ENCODE measurements around the gene OR4D1. TPM values are rescaled to one million over a fixed set of nuclear protein-coding genes. Genes with fewer than 3 reads are reported as not detected.

The OR4D1 gene
- total and polyA plus RNA-seq, 2 of the 4 experiments (the other 2 are of a cell fraction) = not detected

GRCh38 chr17:58109197-58109596, 39.0 kb upstream of the OR4D1 start:
- H3K23ac ChIP-seq (ENCODE audit: low read depth, low read length) = no peak overlapping the region
- no peak overlapping the region for H2AK9ac ChIP-seq (replicated peaks; ENCODE audit: low read depth, low read length, poor library complexity)
- no peaks in the 10 kb centered on the region for H3K79me1 ChIP-seq (ENCODE audit: low read depth in 1 of 2, low read length in 2 of 2)
- H3K4me3 ChIP-seq (ENCODE audit: insufficient read depth, low read depth, low read length) = no peak overlapping the region
- H3K9me1 ChIP-seq (ENCODE audit: insufficient read depth, low read length) = no peaks in the 10 kb centered on the region
- H2AFZ ChIP-seq (replicated peaks; ENCODE audit: low read length, poor library complexity) = no peak overlapping the region
- no peak overlapping the region for H4K8ac ChIP-seq (ENCODE audit: low read depth in 2 of 2, low read length in 2 of 2)
- POLR2A ChIA-PET (ENCODE audit: unreplicated experiment) = no interaction called here
- intact Hi-C loops (cut with micrococcal nuclease) (no loop called here), in situ Hi-C loops (cut with MboI; ENCODE audit: low sequenced_read_pairs) (loop anchor here (25.0 kb wide), 2 partner anchors 872 to 997 kb away; no protein-coding TSS in a partner anchor), dilution Hi-C loops (cut with HindIII; ENCODE audit: low sequenced_read_pairs, unreplicated experiment) (no loop called here)
- H2BK15ac ChIP-seq (ENCODE audit: low read depth, low read length) = no peak overlapping the region
- no peak overlapping the region for H3K9ac ChIP-seq (ENCODE audit: low read depth, low read length)
- H3K4me2 ChIP-seq (ENCODE audit: low read depth, low read length) = no peak overlapping the region
- H4K20me1 ChIP-seq (ENCODE audit: insufficient read depth, low read length) = no peaks in the 10 kb centered on the region
- H3K18ac ChIP-seq (ENCODE audit: low read depth, low read length) = no peak overlapping the region
- H3K27me3 ChIP-seq (ENCODE audit: control insufficient read depth, insufficient read depth, low read length) = peaks cover 8% of the 10 kb centered on the region
- H4K5ac ChIP-seq (ENCODE audit: low read depth, low read length) = no peak overlapping the region
- H3K56ac ChIP-seq (ENCODE audit: extremely low read depth, insufficient read depth, low read length) = no peak overlapping the region
- no peaks in the 10 kb centered on the region for H3K4me1 ChIP-seq (ENCODE audit: control insufficient read depth, insufficient read depth, low read length)
- H3K4ac ChIP-seq (ENCODE audit: low read depth, low read length) = no peak overlapping the region
- no peak overlapping the region for H2BK5ac ChIP-seq (ENCODE audit: low read depth, low read length, poor library complexity, severe bottlenecking)
- BruUV-seq (replicated peaks) = no TSS peak
- H2BK20ac ChIP-seq (ENCODE audit: low read depth, low read length) = no peak overlapping the region
- H3K9me3 ChIP-seq (ENCODE audit: control insufficient read depth, insufficient read depth, low read length) = no peaks in the 10 kb centered on the region
- H3K14ac ChIP-seq (replicated peaks; ENCODE audit: low read depth, low read length) = no peak overlapping the region
- DNase-seq = no peak
- no peak overlapping the region for H4K91ac ChIP-seq (ENCODE audit: insufficient read depth, low read depth, low read length)
- H3K36me3 ChIP-seq (ENCODE audit: control insufficient read depth, insufficient read depth, low read length) = no peaks in the 10 kb centered on the region
- no peak overlapping the region for H2AK5ac ChIP-seq (ENCODE audit: low read depth, low read length)
- TF ChIP-seq, protein P1, sequence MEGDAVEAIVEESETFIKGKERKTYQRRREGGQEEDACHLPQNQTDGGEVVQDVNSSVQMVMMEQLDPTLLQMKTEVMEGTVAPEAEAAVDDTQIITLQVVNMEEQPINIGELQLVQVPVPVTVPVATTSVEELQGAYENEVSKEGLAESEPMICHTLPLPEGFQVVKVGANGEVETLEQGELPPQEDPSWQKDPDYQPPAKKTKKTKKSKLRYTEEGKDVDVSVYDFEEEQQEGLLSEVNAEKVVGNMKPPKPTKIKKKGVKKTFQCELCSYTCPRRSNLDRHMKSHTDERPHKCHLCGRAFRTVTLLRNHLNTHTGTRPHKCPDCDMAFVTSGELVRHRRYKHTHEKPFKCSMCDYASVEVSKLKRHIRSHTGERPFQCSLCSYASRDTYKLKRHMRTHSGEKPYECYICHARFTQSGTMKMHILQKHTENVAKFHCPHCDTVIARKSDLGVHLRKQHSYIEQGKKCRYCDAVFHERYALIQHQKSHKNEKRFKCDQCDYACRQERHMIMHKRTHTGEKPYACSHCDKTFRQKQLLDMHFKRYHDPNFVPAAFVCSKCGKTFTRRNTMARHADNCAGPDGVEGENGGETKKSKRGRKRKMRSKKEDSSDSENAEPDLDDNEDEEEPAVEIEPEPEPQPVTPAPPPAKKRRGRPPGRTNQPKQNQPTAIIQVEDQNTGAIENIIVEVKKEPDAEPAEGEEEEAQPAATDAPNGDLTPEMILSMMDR (conservative IDR thresholded peaks at IDR 0.05; ENCODE audit: low read depth, low read length) = no peak
- TF ChIP-seq RAD21 (IDR thresholded peaks at IDR 0.05; ENCODE audit: low read length) = no peak
- no peak for TF ChIP-seq BHLHE40 (IDR thresholded peaks at IDR 0.05; ENCODE audit: low read depth, low read length)
- TF ChIP-seq NFE2L2 (IDR thresholded peaks at IDR 0.05; ENCODE audit: low read depth, low read length) = no peak
- no peak for TF ChIP-seq MXI1 (IDR thresholded peaks at IDR 0.05; ENCODE audit: borderline replicate concordance, low read depth, low read length)
- TF ChIP-seq RCOR1 (IDR thresholded peaks at IDR 0.05; ENCODE audit: insufficient replicate concordance, low read length) = no peak
- TF ChIP-seq POLR2A (IDR thresholded peaks at IDR 0.05; ENCODE audit: low read depth, low read length) = no peak
- TF ChIP-seq FOS (IDR thresholded peaks at IDR 0.05; ENCODE audit: low read depth, low read length) = no peak
- no peak for TF ChIP-seq MAFK (IDR thresholded peaks at IDR 0.05; ENCODE audit: low read depth, low read length)
- no peak for TF ChIP-seq ELK1 (IDR thresholded peaks at IDR 0.05; ENCODE audit: borderline replicate concordance, low read depth, low read length)
- TF ChIP-seq SMC3 (IDR thresholded peaks at IDR 0.05; ENCODE audit: low read depth, low read length) = no peak
- no peak for TF ChIP-seq CEBPB (IDR thresholded peaks at IDR 0.05; ENCODE audit: low read depth, low read length)
- TF ChIP-seq RFX5 (IDR thresholded peaks at IDR 0.05; ENCODE audit: low read depth, low read length) = no peak
- ATAC-seq (ENCODE audit: low read depth) = no peak
- CTCF ChIA-PET = no interaction called here
- WGBS, 2 experiments (ENCODE audit: extremely low coverage in 2 of 2, insufficient read length in 1 of 2) = no CpG with 5 or more reads among the region's 1 CpG
- no peak overlapping the region for H3K27ac ChIP-seq (ENCODE audit: insufficient read depth, low read length)
- no peak overlapping the region for H2BK120ac ChIP-seq (ENCODE audit: low read depth, low read length)

Data from IMR-90 (cell line).